DMS79 treated with DMSO at 0.1 percent for 48 hours (cell line): ENCODE data around the gene ARHGAP30.
A peak's percentile ranks its signal among the peaks of the same experiment; 100 is the strongest.
"Not testable (repeated sequence)": the region's sequence is repeated elsewhere in the genome, so short reads cannot be mapped to it uniquely, and the experiment has no call there.

Experiments
- DNase-seq: peaks from one replicate; lab custom pipeline; 2025; lab: John Stamatoyannopoulos, UW

Gene ARHGAP30

GRCh38 chr1:161037661-161038522 is 31.8 kb downstream of the ARHGAP30 start:
- DNase-seq = peak; percentile 51

- DNase-seq = no peak
Measured at GRCh38 chr1:161033751-161034150, 35.9 kb downstream of the ARHGAP30 start.

- DNase-seq = no peak
Measured at GRCh38 chr1:161032409-161032808, 37.3 kb downstream of the ARHGAP30 start.

GRCh38 chr1:161031874-161032273 is 37.8 kb downstream of the ARHGAP30 start:
- no peak for DNase-seq

- not testable (repeated sequence) for DNase-seq
Measured at GRCh38 chr1:161029466-161029865, 40.2 kb downstream of the ARHGAP30 start.

- not testable (repeated sequence) for DNase-seq
Measured at GRCh38 chr1:161026954-161027353, 42.7 kb downstream of the ARHGAP30 start.

GRCh38 chr1:161022432-161022831 is 47.3 kb downstream of the ARHGAP30 start:
- not testable (repeated sequence) for DNase-seq

GRCh38 chr1:161021970-161022353 is 47.7 kb downstream of the ARHGAP30 start:
- DNase-seq = no peak

- peak; percentile 97 for DNase-seq
Measured at GRCh38 chr1:161021165-161021969, 48.3 kb downstream of the ARHGAP30 start.

- DNase-seq = no peak
Measured at GRCh38 chr1:161020509-161021164, 49.1 kb downstream of the ARHGAP30 start, which contains the start of gene F11R. Gene F11R (minus strand): TSS chr1:161021152. CDS start chr1:161021073, 79 bp downstream.

GRCh38 chr1:161019751-161020495 is 49.8 kb downstream of the ARHGAP30 start:
- peak; percentile 10 for DNase-seq

GRCh38 chr1:161019111-161019660 is 50.5 kb downstream of the ARHGAP30 start:
- DNase-seq = not testable (repeated sequence)

- no peak for DNase-seq
Measured at GRCh38 chr1:161018631-161018930, 51.1 kb downstream of the ARHGAP30 start.

- DNase-seq = no peak
Measured at GRCh38 chr1:161017756-161018630, 51.7 kb downstream of the ARHGAP30 start.

GRCh38 chr1:161017181-161017580 is 52.5 kb downstream of the ARHGAP30 start:
- not testable (repeated sequence) for DNase-seq

- not testable (repeated sequence) for DNase-seq
Measured at GRCh38 chr1:161016683-161017082, 53.0 kb downstream of the ARHGAP30 start.

- no peak for DNase-seq
Measured at GRCh38 chr1:161013488-161014230, 56.0 kb downstream of the ARHGAP30 start.

GRCh38 chr1:161013131-161013487 is 56.6 kb downstream of the ARHGAP30 start:
- DNase-seq = no peak

- no peak for DNase-seq
Measured at GRCh38 chr1:161012420-161012819, 57.3 kb downstream of the ARHGAP30 start.
